Measurements from ENCODE around the gene MCCC2.
A peak's percentile ranks its signal among the peaks of the same experiment; 100 is the strongest.
"Not testable (repeated sequence)": the region's sequence is repeated elsewhere in the genome, so short reads cannot be mapped to it uniquely, and the experiment has no call there.

The MCCC2 gene

DNA sequence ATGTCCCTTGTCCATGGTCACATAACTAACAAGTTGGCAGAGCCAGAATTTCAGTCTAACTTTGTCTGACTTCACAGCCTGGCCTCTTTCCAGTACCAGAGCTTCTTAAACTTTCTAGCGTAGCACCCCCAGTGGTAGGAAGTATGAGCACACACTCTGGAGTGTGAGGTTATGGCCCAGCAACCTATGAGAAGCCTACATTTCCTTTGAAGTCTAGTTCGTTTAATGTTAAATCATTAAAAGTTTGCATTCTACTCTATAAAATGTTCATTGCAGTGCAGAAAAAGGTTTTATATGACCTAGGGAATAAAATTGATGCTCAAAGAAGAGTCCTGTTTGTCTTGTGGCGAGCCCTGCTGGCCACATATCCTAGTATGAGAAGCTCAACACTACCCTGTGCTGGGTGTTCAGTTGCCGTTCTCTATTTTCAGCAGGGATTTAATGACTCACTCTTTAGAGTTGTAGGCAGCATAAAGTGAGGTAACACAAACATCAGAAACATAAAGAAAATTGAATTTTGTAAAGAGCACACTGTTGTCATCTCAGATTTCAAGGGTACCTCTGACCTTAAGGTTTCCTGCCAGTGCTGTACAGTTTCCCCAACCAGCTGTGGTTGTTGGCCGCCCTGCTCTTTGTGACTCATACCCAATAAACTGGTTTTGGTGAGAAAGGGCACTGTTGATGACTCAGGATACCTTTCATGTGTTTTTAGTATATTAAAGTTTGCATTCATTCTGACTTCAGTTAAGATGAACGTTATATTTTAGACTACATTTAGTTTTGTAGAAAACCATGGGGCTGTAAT lies 14.3 kb downstream of the MCCC2 start:
- peak; percentile 92 for DNase-seq (ENCODE audit: low read depth)
- Histone ChIP-seq H3K4me1 (ENCODE audit: control insufficient read depth, insufficient read depth, low read length) (peaks cover 26% of the 10 kb centered on the region), H3K4me3 (ENCODE audit: low read length) (no peak overlapping the region), H3K9me3 (ENCODE audit: control insufficient read depth, low read length) (no peaks in the 10 kb centered on the region), H3K27me3 (replicated peaks; ENCODE audit: control insufficient read depth, insufficient read depth, low read length) (no peaks in the 10 kb centered on the region), H3K9ac (ENCODE audit: low read length) (peak overlapping the region; percentile 16), H3K36me3 (ENCODE audit: control insufficient read depth, insufficient read depth, low read length, severe bottlenecking) (peaks cover 44% of the 10 kb centered on the region)

- not testable (repeated sequence) for H3K9ac ChIP-seq (ENCODE audit: low read length); H3K4me1 ChIP-seq (ENCODE audit: control insufficient read depth, insufficient read depth, low read length); DNase-seq (ENCODE audit: low read depth); H3K4me3 ChIP-seq (ENCODE audit: low read length); H3K27me3 ChIP-seq (replicated peaks; ENCODE audit: control insufficient read depth, insufficient read depth, low read length); H3K9me3 ChIP-seq (ENCODE audit: control insufficient read depth, low read length)
- peaks cover 20% of the 10 kb centered on the region for H3K36me3 ChIP-seq (ENCODE audit: control insufficient read depth, insufficient read depth, low read length, severe bottlenecking)
These were observed 22.8 kb downstream of the MCCC2 start for GRCh38 chr5:71609916-71610315.

- no peaks in the 10 kb centered on the region for H3K27me3 ChIP-seq (replicated peaks; ENCODE audit: control insufficient read depth, insufficient read depth, low read length)
- DNase-seq (ENCODE audit: low read depth): no peak
- H3K4me1 ChIP-seq (ENCODE audit: control insufficient read depth, insufficient read depth, low read length): no peaks in the 10 kb centered on the region
- H3K9me3 ChIP-seq (ENCODE audit: control insufficient read depth, low read length): no peaks in the 10 kb centered on the region
- no peak overlapping the region for H3K4me3 ChIP-seq (ENCODE audit: low read length)
- no peak overlapping the region for H3K9ac ChIP-seq (ENCODE audit: low read length)
- peaks cover 58% of the 10 kb centered on the region for H3K36me3 ChIP-seq (ENCODE audit: control insufficient read depth, insufficient read depth, low read length, severe bottlenecking)
These were observed 28.7 kb downstream of the MCCC2 start for GRCh38 chr5:71615809-71616208.

DNA sequence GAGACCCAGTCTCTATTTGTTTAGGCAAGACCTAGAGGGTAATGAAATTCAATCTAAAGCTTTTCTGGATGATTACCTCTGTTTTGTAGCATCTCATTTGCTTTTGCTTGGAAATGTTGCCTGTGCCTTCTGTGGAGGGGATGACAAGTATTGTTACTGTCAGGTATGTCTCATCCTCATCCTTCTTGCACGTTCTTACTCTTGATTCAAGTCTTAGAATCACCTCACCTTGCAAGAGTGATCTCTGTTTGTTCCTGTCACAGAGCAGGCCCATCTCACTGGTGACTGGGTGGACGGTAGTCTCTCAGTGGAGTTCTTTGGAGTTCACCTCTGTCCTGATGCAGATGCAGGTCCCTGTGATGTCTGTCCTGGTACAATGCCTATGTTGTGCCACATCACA lies 33.5 kb downstream of the MCCC2 start:
- no peak overlapping the region for H3K4me3 ChIP-seq (ENCODE audit: low read length)
- no peaks in the 10 kb centered on the region for H3K27me3 ChIP-seq (replicated peaks; ENCODE audit: control insufficient read depth, insufficient read depth, low read length)

GRCh38 chr5:71621268-71621667 lies 34.1 kb downstream of the MCCC2 start:
- H3K9ac ChIP-seq (ENCODE audit: low read length): no peak overlapping the region
- no peak for DNase-seq (ENCODE audit: low read depth)
- no peaks in the 10 kb centered on the region for H3K27me3 ChIP-seq (replicated peaks; ENCODE audit: control insufficient read depth, insufficient read depth, low read length)
- H3K9me3 ChIP-seq (ENCODE audit: control insufficient read depth, low read length): no peaks in the 10 kb centered on the region
- no peaks in the 10 kb centered on the region for H3K4me1 ChIP-seq (ENCODE audit: control insufficient read depth, insufficient read depth, low read length)
- H3K4me3 ChIP-seq (ENCODE audit: low read length): no peak overlapping the region
- H3K36me3 ChIP-seq (ENCODE audit: control insufficient read depth, insufficient read depth, low read length, severe bottlenecking): peaks cover 38% of the 10 kb centered on the region

More for the DNA sequence above, 33.5 kb downstream of the MCCC2 start:
- DNase-seq (ENCODE audit: low read depth): no peak
- no peaks in the 10 kb centered on the region for H3K4me1 ChIP-seq (ENCODE audit: control insufficient read depth, insufficient read depth, low read length)
- H3K9me3 ChIP-seq (ENCODE audit: control insufficient read depth, low read length): no peaks in the 10 kb centered on the region
- H3K9ac ChIP-seq (ENCODE audit: low read length): no peak overlapping the region
- peaks cover 45% of the 10 kb centered on the region for H3K36me3 ChIP-seq (ENCODE audit: control insufficient read depth, insufficient read depth, low read length, severe bottlenecking)

DNA sequence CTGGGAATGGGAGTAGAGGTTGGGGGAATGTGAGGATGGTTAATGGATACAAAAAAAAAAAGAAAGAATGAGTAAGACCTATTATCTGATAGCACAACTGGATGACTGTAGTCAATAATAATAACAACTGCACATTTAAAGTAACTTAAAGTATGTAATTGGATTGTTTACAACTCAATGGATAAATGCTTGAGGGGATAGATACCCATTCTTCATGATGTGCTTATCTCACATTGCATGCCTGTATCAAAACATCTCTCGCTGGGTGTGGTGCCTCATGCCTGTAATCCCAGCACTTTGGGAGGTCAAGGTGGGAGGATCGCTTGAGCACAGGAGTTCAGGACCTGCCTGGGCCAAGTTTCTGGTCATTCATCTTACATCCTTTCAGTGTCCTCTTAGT lies 34.6 kb downstream of the MCCC2 start:
- H3K36me3 ChIP-seq (ENCODE audit: control insufficient read depth, insufficient read depth, low read length, severe bottlenecking): peaks cover 34% of the 10 kb centered on the region
- no peaks in the 10 kb centered on the region for H3K4me1 ChIP-seq (ENCODE audit: control insufficient read depth, insufficient read depth, low read length)
- H3K9me3 ChIP-seq (ENCODE audit: control insufficient read depth, low read length): no peaks in the 10 kb centered on the region
- DNase-seq (ENCODE audit: low read depth): no peak
- no peak overlapping the region for H3K9ac ChIP-seq (ENCODE audit: low read length)
- no peaks in the 10 kb centered on the region for H3K27me3 ChIP-seq (replicated peaks; ENCODE audit: control insufficient read depth, insufficient read depth, low read length)
- no peak overlapping the region for H3K4me3 ChIP-seq (ENCODE audit: low read length)

DNA sequence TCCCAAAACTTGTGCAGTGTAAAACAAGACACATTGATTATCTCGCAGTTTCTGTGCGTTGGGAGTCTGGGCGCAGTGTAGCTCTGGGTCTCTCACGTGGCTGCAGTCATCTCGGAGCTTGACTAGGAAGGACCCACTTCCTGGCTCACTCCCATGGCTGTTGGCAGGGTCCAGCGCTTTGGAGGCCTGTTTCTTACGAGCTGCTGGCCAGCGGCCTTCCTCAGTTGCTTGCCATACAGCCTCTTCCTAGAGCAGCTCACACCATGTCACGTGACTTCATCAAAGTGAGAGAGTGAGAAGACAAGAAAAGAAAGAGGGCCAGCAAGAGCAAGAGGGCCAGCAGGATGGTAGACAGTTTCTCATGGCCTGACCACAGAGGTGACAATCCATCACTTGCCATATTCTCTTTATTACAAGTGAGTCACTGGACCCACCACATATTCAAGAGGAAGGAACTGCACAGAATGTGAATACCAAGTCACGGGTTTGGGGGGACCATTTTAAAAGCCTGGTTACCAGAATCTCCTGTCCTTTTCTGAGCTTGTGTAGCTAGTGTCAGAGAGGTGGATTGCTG lies 36.2 kb downstream of the MCCC2 start:
- Histone ChIP-seq H3K9ac (ENCODE audit: low read length) (no peak overlapping the region), H3K4me3 (ENCODE audit: low read length) (no peak overlapping the region), H3K9me3 (ENCODE audit: control insufficient read depth, low read length) (no peaks in the 10 kb centered on the region), H3K36me3 (ENCODE audit: control insufficient read depth, insufficient read depth, low read length, severe bottlenecking) (peaks cover 23% of the 10 kb centered on the region), H3K4me1 (ENCODE audit: control insufficient read depth, insufficient read depth, low read length) (no peaks in the 10 kb centered on the region), H3K27me3 (replicated peaks; ENCODE audit: control insufficient read depth, insufficient read depth, low read length) (no peaks in the 10 kb centered on the region)
- DNase-seq (ENCODE audit: low read depth): no peak

GRCh38 chr5:71629950-71630349 lies 42.8 kb downstream of the MCCC2 start:
- no peaks in the 10 kb centered on the region for H3K9me3 ChIP-seq (ENCODE audit: control insufficient read depth, low read length)
- DNase-seq (ENCODE audit: low read depth): no peak

GRCh38 chr5:71631070-71631469 lies 43.9 kb downstream of the MCCC2 start:
- Histone ChIP-seq H3K4me1 (ENCODE audit: control insufficient read depth, insufficient read depth, low read length) (peaks cover 3% of the 10 kb centered on the region), H3K36me3 (ENCODE audit: control insufficient read depth, insufficient read depth, low read length, severe bottlenecking) (peaks cover 36% of the 10 kb centered on the region), H3K9ac (ENCODE audit: low read length) (no peak overlapping the region), H3K27me3 (replicated peaks; ENCODE audit: control insufficient read depth, insufficient read depth, low read length) (no peaks in the 10 kb centered on the region), H3K4me3 (ENCODE audit: low read length) (no peak overlapping the region), H3K9me3 (ENCODE audit: control insufficient read depth, low read length) (no peaks in the 10 kb centered on the region)
- no peak for DNase-seq (ENCODE audit: low read depth)

More at GRCh38 chr5:71629950-71630349, 42.8 kb downstream of the MCCC2 start:
- no peak overlapping the region for H3K4me3 ChIP-seq (ENCODE audit: low read length)
- H3K36me3 ChIP-seq (ENCODE audit: control insufficient read depth, insufficient read depth, low read length, severe bottlenecking): peaks cover 29% of the 10 kb centered on the region
- no peaks in the 10 kb centered on the region for H3K4me1 ChIP-seq (ENCODE audit: control insufficient read depth, insufficient read depth, low read length)
- no peak overlapping the region for H3K9ac ChIP-seq (ENCODE audit: low read length)
- no peaks in the 10 kb centered on the region for H3K27me3 ChIP-seq (replicated peaks; ENCODE audit: control insufficient read depth, insufficient read depth, low read length)

GRCh38 chr5:71632168-71632567 lies 45.0 kb downstream of the MCCC2 start:
- no peaks in the 10 kb centered on the region for H3K9me3 ChIP-seq (ENCODE audit: control insufficient read depth, low read length)
- H3K27me3 ChIP-seq (replicated peaks; ENCODE audit: control insufficient read depth, insufficient read depth, low read length): no peaks in the 10 kb centered on the region
- H3K36me3 ChIP-seq (ENCODE audit: control insufficient read depth, insufficient read depth, low read length, severe bottlenecking): peaks cover 40% of the 10 kb centered on the region
- H3K9ac ChIP-seq (ENCODE audit: low read length): no peak overlapping the region
- H3K4me3 ChIP-seq (ENCODE audit: low read length): no peak overlapping the region
- no peak for DNase-seq (ENCODE audit: low read depth)
- peaks cover 3% of the 10 kb centered on the region for H3K4me1 ChIP-seq (ENCODE audit: control insufficient read depth, insufficient read depth, low read length)

DNA sequence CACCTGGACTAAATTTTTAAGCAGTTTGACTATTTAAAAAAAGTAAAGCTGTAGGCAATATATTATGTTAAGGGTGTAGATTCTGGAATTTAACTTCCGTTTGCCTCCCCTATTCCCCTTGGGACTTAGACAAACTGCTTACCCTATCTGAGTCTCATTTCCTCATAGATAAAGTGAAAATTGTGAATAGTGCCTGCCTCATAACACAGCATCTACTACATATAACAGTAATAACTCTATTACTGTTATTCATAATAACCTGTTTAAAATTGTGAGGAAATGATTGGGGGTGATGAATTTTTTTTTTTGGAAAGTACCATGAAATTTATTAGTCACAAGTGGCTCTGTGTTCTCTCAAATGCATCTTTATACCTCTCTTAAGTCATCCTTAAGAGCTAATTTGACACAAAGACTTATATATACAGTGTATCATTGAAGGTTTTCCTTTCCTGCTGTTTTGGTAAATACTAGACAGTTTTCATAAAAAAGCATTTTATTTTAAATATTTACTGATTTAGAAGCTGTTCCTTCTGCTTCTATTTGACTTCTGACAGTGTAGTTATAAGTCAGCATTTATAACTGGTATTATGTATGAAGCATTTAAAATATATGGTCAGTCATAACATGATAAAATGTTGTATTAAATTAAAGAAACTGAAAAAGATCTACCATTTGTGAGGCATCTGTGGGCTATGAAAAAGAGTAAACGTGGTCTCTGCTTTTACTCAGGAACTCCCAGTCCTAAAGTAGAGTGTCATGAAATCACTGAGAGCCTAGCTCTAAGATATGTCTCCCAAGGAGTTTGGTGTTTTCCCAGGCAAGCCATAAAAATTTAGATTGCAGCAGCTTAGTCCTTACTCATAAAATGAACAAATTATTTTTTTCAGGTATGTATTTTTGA lies 46.4 kb downstream of the MCCC2 start:
- Histone ChIP-seq H3K9ac (ENCODE audit: low read length) (no peak overlapping the region), H3K9me3 (ENCODE audit: control insufficient read depth, low read length) (no peaks in the 10 kb centered on the region)
- no peak for DNase-seq (ENCODE audit: low read depth)

More for the DNA sequence above, 46.4 kb downstream of the MCCC2 start:
- Histone ChIP-seq H3K36me3 (ENCODE audit: control insufficient read depth, insufficient read depth, low read length, severe bottlenecking) (peaks cover 51% of the 10 kb centered on the region), H3K4me1 (ENCODE audit: control insufficient read depth, insufficient read depth, low read length) (peaks cover 3% of the 10 kb centered on the region), H3K27me3 (replicated peaks; ENCODE audit: control insufficient read depth, insufficient read depth, low read length) (no peaks in the 10 kb centered on the region), H3K4me3 (ENCODE audit: low read length) (no peak overlapping the region)

Measured in adipocyte (in vitro differentiated cells).